NCI-H128 (cell line): Measurements from ENCODE around the gene ADAT3.

Experiments used
- DNase-seq: peaks from one replicate; lab custom pipeline; 2025; ENCODE audit not compliant: unreplicated experiment; lab: John Stamatoyannopoulos, UW

Gene ADAT3

GRCh38 chr19:1955171-1956121 is 50.2 kb downstream of the ADAT3 start:
- DNase-seq = no peak

- no peak for DNase-seq
Observed at GRCh38 chr19:1956122-1956494, 50.9 kb downstream of the ADAT3 start.

DNA sequence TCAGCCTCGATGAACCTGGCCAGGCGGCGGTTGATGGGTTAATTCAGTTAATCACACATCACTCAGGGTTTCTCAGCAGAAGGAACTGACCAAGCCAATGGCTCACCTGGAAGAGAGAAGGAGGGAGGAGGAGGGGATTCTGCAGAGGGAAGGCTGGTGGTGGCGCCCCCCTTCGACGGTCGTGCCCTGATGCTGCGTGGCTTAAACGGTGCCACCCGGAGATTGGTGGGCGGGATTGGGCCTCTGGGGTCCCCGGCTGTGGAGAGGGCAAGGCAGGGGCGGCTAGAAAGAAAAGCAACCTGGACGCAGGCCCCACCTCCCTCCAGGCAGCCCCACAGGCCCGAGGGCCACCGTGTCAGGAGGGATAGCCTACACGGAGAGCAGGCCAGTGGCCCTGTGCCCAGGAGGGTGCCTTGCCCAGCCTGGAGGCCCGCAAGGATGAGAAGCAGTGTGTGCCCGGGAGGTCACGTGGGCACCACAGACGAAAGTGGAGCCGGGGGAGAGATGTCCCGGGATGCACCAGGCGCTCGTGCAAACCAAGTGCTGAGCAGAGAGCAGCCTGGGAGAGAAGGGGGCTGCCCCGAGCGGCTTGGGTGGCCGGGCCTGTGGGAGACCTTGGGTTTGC is 51.8 kb downstream of the ADAT3 start:
- no peak for DNase-seq

DNA sequence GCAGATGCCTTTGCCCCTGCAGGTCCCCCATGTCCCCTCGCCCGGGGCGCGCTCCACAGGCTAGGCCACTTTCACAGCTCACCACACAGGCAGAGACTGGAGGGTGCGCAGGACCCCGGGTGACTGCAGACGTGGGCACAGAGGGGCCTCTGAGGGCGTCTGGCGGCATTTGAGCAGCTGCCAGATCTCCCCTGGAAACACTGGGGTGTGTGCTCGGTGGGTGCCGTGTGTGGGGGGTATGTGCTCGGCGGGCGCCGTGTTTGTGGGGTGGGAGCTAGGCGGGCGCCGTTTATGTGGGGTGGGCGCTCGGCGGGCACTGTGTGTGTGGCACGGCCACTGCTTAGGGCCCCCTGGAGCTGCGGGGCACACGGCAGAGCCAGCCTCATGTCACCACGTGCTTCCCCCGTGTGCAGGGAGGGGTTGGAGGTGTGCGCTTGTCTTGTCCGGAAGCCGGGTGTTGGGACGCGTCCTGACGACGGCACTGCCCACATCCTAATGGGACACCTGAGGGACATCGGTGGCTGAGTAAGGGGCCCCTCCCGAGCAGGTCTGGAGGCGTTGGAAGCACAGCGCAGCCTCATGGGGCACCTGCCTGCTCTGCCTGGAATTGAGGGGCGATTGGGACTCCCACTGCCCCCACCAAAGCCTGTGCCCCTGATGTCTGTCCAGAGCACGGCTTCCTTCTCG is 52.5 kb downstream of the ADAT3 start:
- DNase-seq = no peak

GRCh38 chr19:1959928-1960589 is 54.9 kb downstream of the ADAT3 start:
- DNase-seq = no peak

DNA sequence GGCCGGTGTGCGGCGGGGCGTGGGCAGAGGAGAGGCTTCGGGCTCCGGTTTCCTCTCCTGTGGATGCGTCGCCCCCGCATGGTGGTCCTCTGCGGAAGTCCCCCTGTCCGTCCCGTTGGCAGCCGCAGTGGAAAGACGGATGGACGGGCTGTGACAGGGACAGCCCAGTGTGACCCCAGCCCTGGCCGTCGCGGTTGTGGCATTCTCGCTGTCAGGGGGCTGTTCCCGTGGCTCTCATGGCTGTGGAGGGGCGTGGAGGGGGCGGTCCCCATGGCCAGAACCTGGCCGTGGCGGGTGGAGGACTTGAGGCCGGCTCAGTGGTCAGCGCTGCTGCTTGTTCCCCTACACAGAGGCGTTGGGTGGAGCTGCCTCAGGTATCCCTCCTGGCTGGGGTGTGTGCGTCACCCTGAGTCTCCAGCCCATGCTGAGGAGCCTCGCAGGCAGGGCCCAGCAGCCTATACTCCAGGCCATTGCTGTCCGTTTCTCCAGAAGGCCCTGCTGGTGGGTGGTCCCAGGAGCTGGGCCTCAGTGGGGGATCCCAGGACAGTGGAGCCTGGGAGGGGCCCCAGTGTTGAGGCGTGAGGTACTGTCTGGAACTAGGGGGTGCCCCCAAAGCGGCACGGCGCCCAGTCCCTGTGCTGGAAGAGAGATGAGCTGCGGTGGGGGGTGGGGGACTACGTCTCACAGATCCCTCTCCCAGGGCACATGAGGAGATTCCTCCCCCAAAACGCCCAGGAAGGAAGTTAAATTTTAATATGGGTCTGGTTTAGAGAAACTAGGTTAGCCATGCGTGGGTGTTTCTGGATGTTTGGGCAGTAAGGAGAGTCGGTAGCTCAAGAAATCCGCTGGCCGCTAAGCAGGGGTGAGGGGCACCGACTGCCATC is 56.0 kb downstream of the ADAT3 start:
- no peak for DNase-seq

DNA sequence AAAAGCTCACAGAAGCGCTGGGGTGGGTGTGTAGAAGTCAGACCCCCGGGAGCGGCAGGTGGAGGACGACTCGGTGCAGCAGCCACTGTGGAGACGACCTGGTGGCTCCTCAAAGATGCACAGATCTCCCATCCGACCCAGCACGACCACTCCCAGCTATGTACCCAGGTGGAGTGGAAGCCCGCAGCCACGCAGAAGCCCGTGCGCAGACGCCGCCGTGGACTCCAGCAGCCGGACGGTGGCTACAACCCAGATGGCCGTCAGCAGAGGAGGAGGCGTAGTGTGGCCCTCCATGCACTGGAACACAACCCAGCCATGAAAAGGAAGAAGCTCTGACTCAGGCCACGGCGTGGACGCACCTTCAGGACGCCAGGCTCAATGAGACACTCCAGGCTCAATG is 57.5 kb downstream of the ADAT3 start:
- no peak for DNase-seq
